HG02884 (cell line): ENCODE results near the gene HIPK1.
"Not testable (repeated sequence)": the region's sequence is repeated elsewhere in the genome, so short reads cannot be mapped to it uniquely, and the experiment has no call there.

ENCODE experiments used
- ATAC-seq: cut with Tn5 transposase; IDR thresholded peaks from one replicate; pipeline ENCODE4 v1.9.1; 2021; ENCODE audit warnings: mild to moderate bottlenecking, moderate library complexity; ENCODE audit not compliant: unreplicated experiment

The HIPK1 gene

DNA sequence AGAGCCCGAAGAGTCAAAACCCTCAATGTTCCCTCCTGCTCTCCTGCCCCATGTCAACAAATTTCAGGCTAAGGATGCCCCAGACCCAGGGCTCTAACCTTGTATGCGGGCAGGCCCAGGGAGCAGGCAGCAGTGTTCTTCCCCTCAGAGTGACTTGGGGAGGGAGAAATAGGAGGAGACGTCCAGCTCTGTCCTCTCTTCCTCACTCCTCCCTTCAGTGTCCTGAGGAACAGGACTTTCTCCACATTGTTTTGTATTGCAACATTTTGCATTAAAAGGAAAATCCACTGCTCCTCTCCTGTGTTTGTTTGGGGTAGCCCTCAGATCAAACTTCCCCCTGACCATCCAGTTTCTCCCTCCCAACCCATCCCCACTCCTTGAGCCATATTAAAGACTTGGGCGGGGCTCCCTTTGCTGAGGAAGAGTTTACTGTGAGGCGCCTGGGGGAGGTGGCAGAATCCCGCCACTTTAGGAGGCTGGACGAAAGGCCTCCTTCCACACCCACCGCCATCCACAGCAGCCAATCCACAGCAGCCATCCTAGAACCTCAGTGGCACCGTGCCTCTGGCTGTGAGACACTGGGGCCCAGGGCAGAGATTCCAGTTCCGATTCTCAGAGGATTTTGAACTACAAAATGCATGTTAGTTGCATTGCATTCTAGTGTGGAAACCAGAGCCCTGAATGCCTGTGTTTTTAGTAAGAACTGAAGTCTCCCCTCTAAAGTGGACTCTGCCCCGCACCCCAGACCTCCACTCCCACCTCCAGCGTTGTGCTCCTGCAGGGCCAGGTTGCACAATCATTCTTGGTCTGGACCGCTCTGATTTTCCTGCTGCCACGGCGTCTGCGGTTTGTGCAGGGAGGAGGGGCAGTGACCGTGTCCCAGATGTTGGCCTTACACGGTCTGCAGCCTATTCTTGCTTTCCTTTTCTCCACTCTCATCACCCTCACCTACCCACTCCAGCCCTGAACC, 53.1 kb downstream of the HIPK1 start:
- no peak for ATAC-seq

DNA sequence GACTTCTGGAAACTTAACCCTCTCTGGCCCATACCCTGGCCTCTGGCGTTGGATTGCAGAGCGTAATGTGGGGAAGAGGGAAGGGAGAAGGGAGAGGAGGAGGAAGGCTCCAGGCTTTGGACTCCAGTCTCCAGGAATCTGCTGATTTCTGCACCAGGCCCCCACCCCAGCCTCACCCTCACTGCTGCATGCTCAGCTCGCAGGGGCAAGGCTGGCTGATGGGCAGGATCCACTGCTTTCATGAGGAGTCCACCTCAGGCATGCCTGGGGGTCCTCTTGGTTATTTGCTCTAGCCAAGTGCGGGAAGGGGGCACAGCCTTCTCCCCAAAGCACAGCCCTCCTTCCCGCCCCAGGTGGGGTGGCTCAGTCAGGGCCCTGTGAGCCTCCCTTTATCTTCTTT, 53.8 kb downstream of the HIPK1 start:
- no peak for ATAC-seq

DNA sequence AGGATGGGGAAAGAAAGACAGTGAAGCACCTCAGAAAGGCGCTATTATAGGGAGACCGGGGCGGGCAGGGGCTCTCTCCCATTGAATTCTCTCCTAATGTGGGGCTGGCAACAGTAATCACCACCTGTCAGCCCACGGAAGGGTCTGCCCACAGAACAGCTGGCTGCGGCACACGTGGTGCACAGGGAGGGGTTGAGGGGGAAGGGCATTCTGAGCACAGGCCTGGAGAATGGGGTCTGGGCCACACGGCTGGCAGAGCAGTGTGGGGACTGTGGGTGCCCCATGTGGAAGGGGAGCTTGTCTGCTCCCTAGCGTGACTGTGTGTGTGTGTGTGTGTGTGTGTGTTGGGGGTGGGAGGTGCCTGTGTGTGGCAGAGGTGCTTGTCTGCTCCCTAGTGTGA, 54.3 kb downstream of the HIPK1 start:
- ATAC-seq: no peak

DNA sequence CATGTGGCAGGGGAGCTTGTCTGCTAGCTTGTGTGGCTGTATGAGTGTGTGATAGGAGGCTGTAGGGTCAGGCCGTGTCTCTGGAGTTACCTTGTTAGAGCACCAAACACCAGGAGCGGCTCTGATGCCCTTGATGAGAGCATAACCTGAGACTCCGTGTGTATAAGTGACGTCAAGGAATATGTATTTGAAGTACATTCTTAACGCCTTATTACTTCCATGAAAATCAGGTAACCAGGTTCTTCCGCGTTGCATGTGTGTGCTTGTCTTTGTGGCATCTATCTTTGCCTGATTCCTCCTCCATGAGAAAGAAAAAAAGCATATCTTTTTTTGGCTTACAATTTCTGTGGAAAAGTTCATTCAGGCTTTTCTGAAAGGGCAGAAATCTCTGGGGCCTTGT, 54.7 kb downstream of the HIPK1 start:
- ATAC-seq: no peak

- no peak for ATAC-seq
These were observed 55.6 kb downstream of the HIPK1 start for GRCh38 chr1:113984710-113985109.

DNA sequence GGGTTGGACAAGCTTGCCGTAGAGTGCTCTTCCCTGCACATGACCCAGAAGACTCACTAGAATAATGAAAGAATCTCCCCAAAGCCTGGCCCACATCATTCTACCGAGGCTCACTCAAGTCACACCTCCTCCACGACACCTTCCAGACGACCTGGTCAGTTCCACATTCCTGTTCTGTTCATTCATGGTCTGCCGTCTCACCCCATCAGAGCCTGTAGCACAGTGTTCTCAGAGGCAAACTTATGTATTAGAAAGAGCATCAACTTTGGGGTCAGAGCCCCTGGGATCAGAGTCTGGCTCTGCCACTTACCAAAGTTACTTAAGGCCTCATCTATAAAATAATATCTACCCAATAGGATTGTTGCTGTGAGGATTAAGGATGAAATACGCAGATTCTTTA, 57.7 kb downstream of the HIPK1 start:
- ATAC-seq: no peak

- no peak for ATAC-seq
These were observed 58.1 kb downstream of the HIPK1 start for GRCh38 chr1:113987259-113987658.

DNA sequence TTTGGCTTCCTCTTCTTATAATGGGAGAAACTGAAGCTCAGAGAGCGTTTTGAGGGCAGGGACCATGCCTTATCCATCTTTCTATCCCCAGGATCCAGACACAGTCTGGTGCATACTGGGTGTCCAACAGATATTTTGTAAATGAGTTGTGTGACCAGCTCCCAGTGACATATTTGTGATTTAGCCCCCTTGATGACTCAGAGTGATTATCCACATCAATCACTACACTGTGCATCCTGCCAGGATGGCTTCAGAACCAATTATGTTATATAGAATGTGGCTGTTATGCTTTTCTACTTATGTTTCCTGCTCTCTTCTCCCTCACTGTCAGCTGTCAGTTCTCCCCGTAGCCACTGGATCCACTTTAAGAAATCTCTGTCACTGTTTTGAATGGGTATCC, 61.4 kb downstream of the HIPK1 start:
- no peak for ATAC-seq

- ATAC-seq: no peak
These were observed 61.8 kb downstream of the HIPK1 start for GRCh38 chr1:113990961-113991360.

- ATAC-seq: no peak
These were observed 62.4 kb downstream of the HIPK1 start for GRCh38 chr1:113991467-113991997.

- no peak for ATAC-seq
These were observed 63.9 kb downstream of the HIPK1 start for GRCh38 chr1:113993072-113993471.

DNA sequence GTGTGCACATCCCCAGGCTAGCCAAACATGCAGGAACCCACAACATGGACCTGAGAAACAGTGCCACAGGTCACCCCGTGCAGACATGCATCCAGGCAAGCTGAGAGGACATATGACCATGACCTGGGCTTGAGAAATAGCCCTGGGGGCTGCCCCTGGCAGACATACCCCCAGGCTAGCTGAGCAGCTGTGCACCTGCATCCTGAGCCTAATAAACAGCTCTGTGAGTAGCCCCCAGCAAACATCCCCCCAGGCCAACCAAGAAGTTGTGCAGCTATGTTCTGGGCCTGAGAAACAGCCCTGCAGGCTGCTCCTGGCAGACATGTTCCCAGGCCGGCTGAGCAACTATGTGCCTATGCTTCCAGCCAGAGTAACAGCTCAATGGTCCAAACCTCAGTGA, 64.6 kb downstream of the HIPK1 start:
- no peak for ATAC-seq

DNA sequence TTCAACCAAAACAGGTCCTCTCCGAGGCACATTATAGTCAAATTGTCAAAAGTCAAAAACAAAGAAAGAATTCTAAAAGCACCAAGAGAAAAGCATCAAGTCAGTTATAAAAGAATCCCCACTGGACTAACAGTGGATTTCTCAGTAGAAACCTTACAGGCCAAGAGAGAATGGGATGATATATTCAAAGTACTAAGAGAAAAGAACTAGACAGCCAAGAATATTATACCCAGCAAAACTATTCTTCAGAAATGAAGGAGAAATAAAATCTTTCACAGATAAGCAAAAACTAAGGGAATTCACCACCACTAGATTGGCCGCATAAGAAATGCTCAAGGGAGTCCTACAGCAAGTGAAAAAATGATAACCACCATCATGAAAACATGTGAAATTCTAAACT, 66.3 kb downstream of the HIPK1 start:
- ATAC-seq: no peak

DNA sequence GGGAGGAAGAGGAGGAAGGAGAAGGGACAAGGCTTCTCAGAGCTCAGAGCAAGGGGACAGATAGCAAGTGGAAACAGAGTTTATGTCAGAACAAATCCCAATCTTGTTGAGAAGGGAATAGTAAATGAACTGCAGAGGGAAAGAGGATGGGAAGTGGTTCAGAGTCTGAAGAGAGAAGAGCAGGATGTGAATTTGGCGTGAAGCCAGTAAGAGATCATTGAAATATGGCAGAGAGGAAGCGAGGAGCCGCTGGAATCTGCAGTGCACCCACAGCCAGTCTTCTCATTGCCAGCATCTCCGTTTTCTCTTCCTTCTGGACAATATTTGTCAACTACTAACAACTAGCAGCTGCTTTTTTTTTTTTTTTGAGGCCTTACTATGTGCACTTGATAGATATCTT, 69.2 kb downstream of the HIPK1 start:
- no peak for ATAC-seq

- ATAC-seq: no peak
These were observed 70.1 kb downstream of the HIPK1 start for GRCh38 chr1:113999233-113999632.

DNA sequence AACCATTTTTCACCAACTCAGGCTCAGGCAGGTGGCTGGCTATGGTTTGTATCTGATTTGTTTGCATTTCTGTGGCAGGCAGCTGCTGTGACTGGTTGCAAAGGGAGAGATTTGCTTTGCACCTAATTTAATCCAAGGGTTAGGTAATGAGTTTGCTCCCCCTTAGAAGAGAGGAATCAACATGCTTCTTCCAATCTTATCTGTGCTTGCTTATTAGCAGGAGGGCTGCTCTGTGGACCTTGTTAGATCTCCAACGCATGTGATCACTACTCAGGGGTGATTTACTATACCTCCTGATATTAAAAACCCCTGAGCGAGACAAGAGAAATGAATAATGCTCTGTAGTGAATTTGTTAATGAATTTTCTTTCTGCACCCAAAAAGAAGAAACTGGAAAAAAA, 70.7 kb downstream of the HIPK1 start:
- no peak for ATAC-seq

DNA sequence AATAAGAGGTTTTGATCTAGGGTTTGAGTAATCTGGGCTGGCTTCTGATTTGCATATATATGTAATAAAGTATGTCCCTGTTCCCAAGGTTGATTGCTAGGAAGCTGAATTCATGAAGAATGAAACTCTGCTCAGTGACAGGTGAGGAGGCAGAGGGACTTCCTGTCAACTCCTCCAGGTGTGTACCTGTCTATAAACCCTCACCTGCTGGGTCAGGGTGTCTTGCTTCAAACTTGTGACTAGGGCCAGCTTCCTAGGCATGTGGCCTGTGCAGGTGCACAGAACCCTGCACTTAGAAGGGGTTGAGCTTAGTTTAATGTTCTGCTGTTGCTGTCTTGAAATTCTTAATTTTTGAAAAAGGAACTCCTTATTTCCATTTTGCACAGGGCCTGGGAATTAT, 71.3 kb downstream of the HIPK1 start:
- ATAC-seq: no peak

DNA sequence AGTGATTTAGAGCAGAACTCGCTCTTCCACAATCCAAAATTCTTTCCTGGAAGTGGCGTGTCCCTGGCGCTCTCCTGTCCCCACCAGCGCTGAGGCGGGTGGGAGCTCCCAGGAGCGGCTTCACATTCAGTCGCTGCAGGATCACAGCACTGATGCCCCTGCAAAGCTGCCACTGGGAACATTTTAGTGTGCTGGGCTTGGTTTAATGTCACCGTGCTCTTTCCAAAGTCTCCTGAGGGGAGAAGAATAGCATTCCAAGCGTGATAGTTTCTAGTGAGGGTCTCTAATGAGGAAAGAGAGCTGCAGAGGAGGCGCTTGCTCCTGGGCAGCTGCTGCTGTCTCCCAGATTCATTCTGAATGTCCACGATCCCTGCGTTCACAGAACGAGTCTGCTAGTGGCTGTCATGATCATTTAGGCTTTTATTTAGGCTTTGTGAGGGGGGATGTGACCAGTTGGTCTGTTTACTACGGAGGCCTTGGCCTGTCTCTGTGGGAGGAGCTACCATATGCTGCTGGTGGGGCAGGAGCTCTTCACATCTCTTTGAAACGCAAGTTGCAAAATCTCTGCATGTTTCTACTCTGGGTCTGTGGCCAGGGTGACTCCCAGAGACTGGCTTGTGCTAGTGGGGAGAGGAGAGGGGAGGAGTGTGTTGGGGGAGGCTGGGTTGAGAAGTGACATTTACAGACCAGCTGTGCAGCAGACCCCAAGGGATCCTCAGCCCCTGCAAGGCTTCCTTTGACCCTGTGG, 73.5 kb downstream of the HIPK1 start:
- ATAC-seq: no peak

- ATAC-seq: no peak
These were observed 74.3 kb downstream of the HIPK1 start for GRCh38 chr1:114003431-114003830.

- ATAC-seq: not testable (repeated sequence)
These were observed 77.7 kb downstream of the HIPK1 start for GRCh38 chr1:114006825-114007224.

GRCh38 chr1:114008480-114008941, 79.4 kb downstream of the HIPK1 start:
- no peak for ATAC-seq

DNA sequence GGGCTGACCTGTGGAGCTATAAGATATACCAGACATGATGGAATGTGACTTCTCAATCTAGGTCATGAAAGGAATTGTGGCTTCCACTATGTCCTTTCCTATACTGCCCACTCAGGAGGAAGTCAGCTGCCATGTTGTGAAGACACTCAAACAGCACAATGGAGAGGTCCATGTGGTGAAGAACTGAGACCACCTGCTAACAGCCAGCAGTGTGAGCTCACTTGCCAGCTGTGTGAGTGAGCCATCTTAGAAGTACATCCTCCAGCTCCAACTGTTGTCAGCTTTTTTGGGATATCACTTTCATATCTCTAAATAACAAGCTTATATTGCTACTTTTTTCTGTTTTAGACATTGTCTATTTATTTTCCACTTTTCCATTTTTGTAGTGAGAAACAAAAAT, 79.9 kb downstream of the HIPK1 start:
- ATAC-seq: no peak
